ENCODE data around the gene ZFYVE28.

ZFYVE28 gene

DNA sequence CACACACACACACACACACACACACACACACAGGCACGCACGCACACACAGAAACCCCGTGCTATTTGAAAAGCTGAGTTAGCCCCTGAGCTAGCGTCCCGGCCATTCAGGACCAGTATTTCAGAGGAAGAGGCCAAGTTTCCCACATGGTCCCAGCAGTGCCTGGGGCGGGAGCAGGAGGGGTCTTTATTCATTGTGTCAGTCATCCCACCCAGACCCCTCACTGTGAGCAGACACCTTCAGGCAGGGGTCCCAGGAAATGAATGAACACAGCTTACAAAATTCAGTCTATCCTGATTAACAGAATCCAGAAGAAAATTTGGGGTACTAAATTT, 58.1 kb downstream of the ZFYVE28 start:
- Histone ChIP-seq H3K4me1 (ENCODE audit: control insufficient read depth, low read length) (no peaks in the 10 kb centered on the region), H3F3A (ENCODE audit: control insufficient read depth, insufficient read depth) (no peaks in the 10 kb centered on the region), H3K27me3 (ENCODE audit: control insufficient read depth, low read length) (no peaks in the 10 kb centered on the region)

DNA sequence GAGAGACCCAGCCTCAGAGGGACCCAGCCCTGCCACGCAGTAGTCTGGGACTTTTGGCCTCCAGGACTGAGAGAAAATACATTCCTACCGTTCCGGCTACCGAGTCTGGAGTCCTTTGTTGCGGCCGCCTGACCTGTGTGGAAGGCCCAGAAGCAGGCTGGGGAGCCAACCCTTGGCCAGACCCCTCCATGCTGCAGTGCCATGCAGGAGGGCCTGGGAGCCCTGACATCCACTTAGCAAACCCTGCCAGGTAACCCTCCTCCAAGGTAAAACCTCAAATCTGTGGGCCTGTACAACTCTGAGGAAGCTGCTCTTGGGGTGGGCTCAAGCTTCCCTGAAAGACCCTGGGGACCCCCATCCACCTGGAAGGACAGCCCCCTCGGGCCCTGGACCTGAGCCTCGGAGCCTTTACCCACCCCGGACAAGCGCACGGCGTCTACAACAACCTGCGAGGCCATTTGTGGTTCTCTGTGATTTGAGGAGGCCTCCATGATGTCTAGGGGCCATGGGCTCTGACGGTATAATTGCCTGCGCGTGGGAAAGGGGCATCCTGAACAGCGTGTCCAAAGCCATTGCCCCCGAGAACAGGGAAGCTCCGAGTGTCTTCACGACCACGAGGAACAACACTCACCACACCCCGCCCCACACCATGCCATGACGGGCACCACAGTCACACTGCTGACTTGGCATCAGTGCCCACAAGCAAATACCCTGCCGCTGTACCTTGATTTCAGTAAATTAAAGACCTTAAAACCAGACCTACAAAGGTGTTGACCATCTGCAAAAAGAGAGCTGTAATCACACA, 58.7 kb downstream of the ZFYVE28 start:
- H3K4me3 ChIP-seq (ENCODE audit: low read length), result no peak overlapping the region
- no peaks in the 10 kb centered on the region for H3K9me2 ChIP-seq (replicated peaks; ENCODE audit: control insufficient read depth, low read length)
- H4K20me1 ChIP-seq (ENCODE audit: control insufficient read depth, insufficient read depth, low read depth, low read length), result no peaks in the 10 kb centered on the region
- no peaks in the 10 kb centered on the region for H3K79me2 ChIP-seq (ENCODE audit: control insufficient read depth, low read length)
- no peaks in the 10 kb centered on the region for H3F3A ChIP-seq (ENCODE audit: control insufficient read depth, insufficient read depth)
- no peak overlapping the region for H3K27ac ChIP-seq (ENCODE audit: low read depth, low read length)
- H3K9me3 ChIP-seq (ENCODE audit: control insufficient read depth, insufficient read depth, low read length), result no peaks in the 10 kb centered on the region
- TF ChIP-seq, protein P1, sequence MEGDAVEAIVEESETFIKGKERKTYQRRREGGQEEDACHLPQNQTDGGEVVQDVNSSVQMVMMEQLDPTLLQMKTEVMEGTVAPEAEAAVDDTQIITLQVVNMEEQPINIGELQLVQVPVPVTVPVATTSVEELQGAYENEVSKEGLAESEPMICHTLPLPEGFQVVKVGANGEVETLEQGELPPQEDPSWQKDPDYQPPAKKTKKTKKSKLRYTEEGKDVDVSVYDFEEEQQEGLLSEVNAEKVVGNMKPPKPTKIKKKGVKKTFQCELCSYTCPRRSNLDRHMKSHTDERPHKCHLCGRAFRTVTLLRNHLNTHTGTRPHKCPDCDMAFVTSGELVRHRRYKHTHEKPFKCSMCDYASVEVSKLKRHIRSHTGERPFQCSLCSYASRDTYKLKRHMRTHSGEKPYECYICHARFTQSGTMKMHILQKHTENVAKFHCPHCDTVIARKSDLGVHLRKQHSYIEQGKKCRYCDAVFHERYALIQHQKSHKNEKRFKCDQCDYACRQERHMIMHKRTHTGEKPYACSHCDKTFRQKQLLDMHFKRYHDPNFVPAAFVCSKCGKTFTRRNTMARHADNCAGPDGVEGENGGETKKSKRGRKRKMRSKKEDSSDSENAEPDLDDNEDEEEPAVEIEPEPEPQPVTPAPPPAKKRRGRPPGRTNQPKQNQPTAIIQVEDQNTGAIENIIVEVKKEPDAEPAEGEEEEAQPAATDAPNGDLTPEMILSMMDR (IDR thresholded peaks at IDR 0.05; ENCODE audit: low read depth, low read length, poor library complexity, severe bottlenecking), result no peak
- TF ChIP-seq EZH2phosphoT487 (IDR thresholded peaks at IDR 0.05; ENCODE audit: borderline replicate concordance, low read length), result no peak
- peaks cover 2% of the 10 kb centered on the region; the same call in 1 of the 2 replicates for H3K4me1 ChIP-seq (ENCODE audit: control insufficient read depth, low read length)
- H3K4me2 ChIP-seq (ENCODE audit: low read length), result no peak overlapping the region
- H3K27me3 ChIP-seq (ENCODE audit: control insufficient read depth, low read length), result no peaks in the 10 kb centered on the region
- no peaks in the 10 kb centered on the region for H3K36me3 ChIP-seq (ENCODE audit: control insufficient read depth, low read length)

More for the DNA sequence above, 58.1 kb downstream of the ZFYVE28 start:
- H3K9me2 ChIP-seq (replicated peaks; ENCODE audit: control insufficient read depth, low read length), result no peaks in the 10 kb centered on the region
- TF ChIP-seq, protein P1 (IDR thresholded peaks at IDR 0.05; ENCODE audit: low read depth, low read length, poor library complexity, severe bottlenecking), result no peak
- no peaks in the 10 kb centered on the region for H3K9me3 ChIP-seq (ENCODE audit: control insufficient read depth, insufficient read depth, low read length)
- no peak overlapping the region for H3K4me2 ChIP-seq (ENCODE audit: low read length)
- no peak overlapping the region for H3K27ac ChIP-seq (ENCODE audit: low read depth, low read length)
- no peaks in the 10 kb centered on the region for H4K20me1 ChIP-seq (ENCODE audit: control insufficient read depth, insufficient read depth, low read depth, low read length)
- H3K79me2 ChIP-seq (ENCODE audit: control insufficient read depth, low read length), result no peaks in the 10 kb centered on the region
- no peak overlapping the region for H3K4me3 ChIP-seq (ENCODE audit: low read length)
- no peaks in the 10 kb centered on the region for H3K36me3 ChIP-seq (ENCODE audit: control insufficient read depth, low read length)

DNA sequence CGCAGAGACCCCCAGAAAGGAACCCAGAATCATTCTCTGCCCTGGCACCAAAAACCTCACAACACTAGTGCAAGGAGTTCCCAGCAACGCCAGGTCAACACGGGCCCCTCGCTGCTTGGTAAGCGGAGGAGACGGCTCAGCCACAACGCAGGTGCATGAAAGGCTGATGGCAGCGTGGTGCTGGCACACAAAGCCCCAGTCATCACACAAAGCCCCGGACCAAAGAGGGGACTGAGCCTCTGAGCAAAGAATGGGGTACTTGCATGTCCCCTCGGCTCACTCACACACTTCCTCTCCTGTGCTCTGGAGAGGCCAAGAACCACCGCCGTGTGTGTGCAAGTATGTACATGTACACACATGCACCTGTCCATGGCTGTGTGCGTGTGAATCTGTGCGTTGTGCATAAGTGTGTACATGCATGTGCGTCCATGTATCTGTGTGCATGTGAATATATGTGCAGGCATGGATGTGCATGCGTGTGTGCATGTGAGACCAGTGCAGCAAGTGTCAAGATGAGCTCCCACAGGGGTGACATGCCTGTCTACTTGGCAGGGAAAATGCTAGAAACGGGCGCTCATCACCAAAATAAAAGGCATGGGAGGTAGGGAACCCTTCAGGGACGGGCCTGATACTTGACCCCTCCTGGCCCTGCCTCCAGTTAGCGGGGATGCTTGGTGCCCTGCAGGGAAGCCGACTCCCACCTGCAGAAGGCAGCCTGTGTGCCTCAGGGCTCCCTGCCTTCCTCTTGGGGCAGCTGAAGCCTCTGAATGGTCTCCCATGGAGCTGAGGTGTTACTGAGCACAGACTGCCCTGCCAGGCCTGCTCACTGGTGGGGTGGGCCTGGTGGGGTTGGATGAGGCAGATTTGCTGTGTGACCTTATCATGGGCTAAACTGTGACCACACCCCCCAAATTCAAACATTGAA, 60.4 kb downstream of the ZFYVE28 start:
- H3K9me2 ChIP-seq (replicated peaks; ENCODE audit: control insufficient read depth, low read length), result no peaks in the 10 kb centered on the region
- peaks cover 2% of the 10 kb centered on the region; the same call in 1 of the 2 replicates for H3K4me1 ChIP-seq (ENCODE audit: control insufficient read depth, low read length)
- no peaks in the 10 kb centered on the region for H4K20me1 ChIP-seq (ENCODE audit: control insufficient read depth, insufficient read depth, low read depth, low read length)
- H3K9me3 ChIP-seq (ENCODE audit: control insufficient read depth, insufficient read depth, low read length), result no peaks in the 10 kb centered on the region
- no peak overlapping the region for H3K4me2 ChIP-seq (ENCODE audit: low read length)
- no peak overlapping the region for H3K4me3 ChIP-seq (ENCODE audit: low read length)
- no peak overlapping the region for H3K27ac ChIP-seq (ENCODE audit: low read depth, low read length)
- H3K79me2 ChIP-seq (ENCODE audit: control insufficient read depth, low read length), result no peaks in the 10 kb centered on the region
- no peaks in the 10 kb centered on the region for H3K36me3 ChIP-seq (ENCODE audit: control insufficient read depth, low read length)
- no peaks in the 10 kb centered on the region for H3F3A ChIP-seq (ENCODE audit: control insufficient read depth, insufficient read depth)
- TF ChIP-seq, protein P1 (IDR thresholded peaks at IDR 0.05; ENCODE audit: low read depth, low read length, poor library complexity, severe bottlenecking), result no peak
- TF ChIP-seq EZH2phosphoT487 (IDR thresholded peaks at IDR 0.05; ENCODE audit: borderline replicate concordance, low read length), result no peak
- no peaks in the 10 kb centered on the region for H3K27me3 ChIP-seq (ENCODE audit: control insufficient read depth, low read length)
